ENCODE data around the gene FAM90A1.
"Not testable (repeated sequence)": the region's sequence is repeated elsewhere in the genome, so short reads cannot be mapped to it uniquely, and the experiment has no call there.

The FAM90A1 gene

DNA sequence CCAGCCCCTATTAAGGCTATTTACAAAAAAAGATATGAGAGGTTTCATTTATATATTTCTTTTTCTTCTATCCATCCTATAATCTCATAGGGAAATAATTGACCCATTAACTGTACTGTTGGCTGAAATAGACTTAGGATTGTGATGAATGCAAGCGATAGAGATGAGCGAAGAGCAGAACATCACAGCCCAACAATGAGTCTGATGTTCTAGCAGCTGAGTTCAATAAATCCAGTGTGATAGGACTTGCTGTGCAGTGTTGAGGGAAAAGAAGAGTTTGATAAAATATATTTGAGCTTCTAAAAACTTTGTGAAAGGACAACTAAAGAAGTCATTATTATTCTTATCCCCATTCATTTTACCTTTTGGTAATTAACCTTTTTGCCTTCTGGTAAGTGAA, 54.5 kb downstream of the FAM90A1 start:
- DNase-seq (ENCODE audit: low read depth), result not testable (repeated sequence)

Measured in activated T-cell treated with anti-CD3 and anti-CD28 coated beads for 24 hours (primary cell).